ENCODE measurements around the gene PTPRF.
A peak's percentile ranks its signal among the peaks of the same experiment; 100 is the strongest.
"Not testable (repeated sequence)": the region's sequence is repeated elsewhere in the genome, so short reads cannot be mapped to it uniquely, and the experiment has no call there.

The PTPRF gene

DNA sequence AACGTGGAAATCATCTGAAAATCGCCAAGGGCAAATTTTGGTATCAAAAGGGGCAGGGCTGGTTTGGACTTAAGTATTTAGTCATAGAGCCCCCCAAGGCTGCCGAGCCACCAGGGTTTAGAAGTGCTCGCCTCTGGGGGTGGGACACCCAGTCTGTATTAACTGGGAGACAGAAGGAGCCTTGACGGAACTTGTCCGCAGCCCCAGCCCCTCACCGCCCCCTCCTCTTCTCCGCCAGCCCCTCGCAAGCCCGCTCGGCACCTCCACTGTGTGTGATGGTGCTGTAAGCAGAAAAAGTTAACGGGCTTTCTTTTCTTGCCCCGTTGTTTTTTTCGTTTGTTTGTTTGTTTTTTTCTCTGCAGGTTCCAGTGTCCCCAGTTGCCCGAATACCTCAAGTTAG lies 81.7 kb downstream of the PTPRF start:
- no peak for DNase-seq

DNA sequence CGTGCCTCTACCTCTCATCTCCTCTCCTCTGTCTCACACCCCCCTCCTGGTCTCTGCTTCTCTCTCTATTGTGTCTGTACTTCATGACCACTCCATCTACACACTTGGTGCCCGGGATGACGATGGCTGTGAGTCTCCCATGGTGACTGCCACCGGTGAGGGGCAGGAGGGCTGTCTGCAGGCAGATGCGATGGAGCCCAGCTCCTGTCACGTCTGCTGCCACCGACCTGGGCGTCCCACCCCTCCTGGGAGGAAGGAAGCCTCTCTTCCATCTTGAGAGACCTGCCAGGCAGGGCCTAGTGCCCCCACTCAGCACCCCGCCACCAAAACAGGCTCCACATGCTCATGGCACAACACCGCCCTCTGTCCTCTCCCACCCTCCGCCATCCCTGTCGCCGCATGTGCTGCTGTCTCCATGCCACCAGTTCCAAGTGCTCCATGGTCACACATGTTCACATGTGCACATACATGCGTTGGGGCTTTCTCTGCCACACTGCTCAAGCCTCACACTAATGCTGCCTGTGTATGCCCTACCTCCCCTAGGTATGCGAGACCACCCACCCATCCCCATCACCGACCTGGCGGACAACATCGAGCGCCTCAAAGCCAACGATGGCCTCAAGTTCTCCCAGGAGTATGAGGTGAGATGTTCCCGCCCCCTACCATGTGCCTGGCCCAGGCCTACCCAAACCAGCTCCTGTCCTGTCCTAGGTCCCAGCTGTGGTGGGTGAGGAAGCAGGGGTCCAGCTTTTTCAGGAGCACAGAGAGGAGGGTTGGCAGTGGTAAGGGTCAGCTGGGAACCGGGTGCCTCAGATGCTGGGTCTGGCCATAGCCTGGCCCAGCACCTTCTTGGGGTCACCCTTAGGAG lies 82.6 kb downstream of the PTPRF start:
- DNase-seq, result no peak

DNA sequence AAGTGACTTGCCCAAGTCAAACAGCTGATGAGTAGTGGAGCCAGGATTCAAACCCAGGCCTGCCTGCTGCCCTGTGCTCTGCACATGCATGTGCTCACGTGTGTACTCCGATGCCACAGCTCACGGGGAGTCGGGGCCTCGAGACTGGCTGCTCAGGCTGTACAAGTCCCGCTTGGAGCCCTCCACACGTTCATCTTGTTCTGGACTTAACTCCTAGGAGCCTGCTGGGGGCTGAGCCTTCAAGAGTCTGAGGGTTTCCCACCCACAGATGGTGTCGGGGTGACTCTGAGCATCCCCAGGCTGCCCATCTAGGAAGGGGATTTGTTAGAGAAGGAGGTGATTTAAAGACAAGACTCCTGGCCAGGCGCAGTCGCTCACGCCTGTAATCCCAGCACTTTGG lies 83.5 kb downstream of the PTPRF start:
- no peak for DNase-seq

DNA sequence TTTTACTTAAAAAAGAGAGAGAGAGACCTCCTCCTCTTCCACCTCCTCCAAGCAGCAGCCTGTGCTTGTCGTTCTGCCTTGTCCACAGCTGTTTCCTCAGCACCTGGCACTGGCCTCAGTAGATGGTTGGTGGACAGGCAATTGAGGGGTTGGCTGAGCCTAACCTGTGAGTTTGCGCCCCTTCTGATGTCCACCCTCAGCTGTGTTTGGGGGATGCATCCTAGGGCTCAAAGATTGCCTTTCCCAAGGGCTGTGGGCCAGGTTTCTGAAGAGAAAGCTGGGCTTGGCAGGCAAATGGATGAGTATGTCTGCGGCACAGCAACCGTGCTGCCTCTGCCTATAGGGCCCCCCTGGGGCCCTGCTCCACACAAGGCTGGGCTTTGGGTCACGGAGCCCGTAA lies 84.2 kb downstream of the PTPRF start:
- no peak for DNase-seq

DNA sequence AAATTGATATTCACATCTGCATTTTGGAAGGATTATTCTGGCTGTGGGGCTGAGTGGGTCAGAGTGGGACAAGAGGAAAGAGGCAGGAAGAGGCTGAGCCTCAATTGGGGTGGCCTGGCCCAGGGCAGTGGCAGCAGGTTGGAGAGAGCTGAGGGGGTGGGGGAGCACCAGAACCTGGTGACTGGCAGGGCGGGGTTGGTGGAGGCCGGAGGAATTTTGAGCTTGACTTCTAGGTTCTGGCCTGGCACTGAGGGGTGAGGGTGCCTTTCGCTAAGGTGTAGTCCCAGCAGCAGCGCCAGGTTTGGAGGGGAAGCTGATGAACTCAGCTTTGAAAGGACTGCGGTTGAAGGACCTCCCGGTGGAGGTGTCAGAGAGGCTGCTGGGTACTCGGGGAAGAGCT lies 85.7 kb downstream of the PTPRF start:
- no peak for DNase-seq

DNA sequence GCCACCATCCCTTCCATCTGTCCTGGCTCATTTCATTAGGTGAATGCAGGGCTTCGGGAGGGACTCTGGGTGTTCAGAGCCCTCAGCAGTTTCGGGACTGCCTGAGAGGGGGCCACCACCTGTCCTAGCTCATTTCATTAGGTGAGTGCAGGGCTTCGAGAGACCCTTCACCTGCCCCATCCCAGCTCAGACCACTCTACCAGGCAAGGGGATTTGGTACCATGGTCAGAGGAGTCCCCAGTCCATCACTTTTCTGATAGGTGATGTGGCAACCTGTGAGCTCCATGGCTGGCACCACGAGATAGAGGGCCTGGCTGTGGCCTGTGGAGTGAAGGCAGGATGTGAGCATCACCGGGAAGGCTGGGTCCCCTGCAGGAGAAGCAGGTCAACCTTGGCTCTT lies 86.3 kb downstream of the PTPRF start:
- DNase-seq, result no peak

DNA sequence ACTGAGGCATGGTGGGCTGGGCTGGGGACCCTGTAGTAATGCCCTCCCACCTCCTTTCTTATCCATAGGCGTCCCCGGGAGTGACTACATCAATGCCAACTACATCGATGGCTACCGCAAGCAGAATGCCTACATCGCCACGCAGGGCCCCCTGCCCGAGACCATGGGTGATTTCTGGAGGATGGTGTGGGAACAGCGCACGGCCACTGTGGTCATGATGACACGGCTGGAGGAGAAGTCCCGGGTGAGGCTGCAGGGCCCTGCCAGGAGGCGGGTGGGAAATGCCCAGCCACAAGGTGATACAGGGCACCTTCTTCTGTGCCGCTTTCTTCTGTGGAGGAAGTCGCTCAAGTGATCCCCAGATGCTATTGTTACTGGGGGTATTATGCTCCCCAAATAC lies 87.0 kb downstream of the PTPRF start:
- no peak for DNase-seq

DNA sequence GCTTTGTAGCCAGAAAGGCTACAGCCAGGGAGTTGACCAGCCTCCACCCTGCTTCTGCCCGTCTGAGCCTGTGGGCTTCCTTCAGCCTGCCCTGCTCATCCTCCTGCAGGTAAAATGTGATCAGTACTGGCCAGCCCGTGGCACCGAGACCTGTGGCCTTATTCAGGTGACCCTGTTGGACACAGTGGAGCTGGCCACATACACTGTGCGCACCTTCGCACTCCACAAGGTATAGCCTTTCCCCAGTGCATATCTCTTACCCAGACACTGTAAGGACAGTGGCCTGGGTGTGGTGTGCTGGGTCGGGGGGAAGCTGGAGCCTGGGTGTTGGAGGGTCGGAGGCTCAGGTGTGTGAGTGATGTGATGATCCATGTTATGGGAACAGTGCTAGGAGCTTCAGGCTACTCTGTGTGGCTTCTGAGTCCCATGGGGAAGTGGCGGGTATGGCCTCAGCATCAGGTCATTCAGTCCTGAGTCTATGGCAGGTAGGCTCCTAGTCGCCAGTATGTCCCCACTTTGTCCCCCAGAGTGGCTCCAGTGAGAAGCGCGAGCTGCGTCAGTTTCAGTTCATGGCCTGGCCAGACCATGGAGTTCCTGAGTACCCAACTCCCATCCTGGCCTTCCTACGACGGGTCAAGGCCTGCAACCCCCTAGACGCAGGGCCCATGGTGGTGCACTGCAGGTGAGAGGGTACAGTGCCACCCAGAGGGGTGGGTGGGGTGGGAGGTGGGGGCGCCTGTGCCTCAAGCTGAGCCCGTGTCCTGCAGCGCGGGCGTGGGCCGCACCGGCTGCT lies 88.0 kb downstream of the PTPRF start:
- no peak for DNase-seq

DNA sequence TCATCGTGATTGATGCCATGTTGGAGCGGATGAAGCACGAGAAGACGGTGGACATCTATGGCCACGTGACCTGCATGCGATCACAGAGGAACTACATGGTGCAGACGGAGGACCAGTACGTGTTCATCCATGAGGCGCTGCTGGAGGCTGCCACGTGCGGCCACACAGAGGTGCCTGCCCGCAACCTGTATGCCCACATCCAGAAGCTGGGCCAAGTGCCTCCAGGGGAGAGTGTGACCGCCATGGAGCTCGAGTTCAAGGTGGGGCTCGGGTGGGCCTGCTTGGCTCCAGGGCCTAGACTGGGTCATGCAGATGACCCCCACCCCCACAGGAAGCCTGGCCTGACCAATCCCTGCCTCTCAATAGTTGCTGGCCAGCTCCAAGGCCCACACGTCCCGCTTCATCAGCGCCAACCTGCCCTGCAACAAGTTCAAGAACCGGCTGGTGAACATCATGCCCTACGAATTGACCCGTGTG lies 88.7 kb downstream of the PTPRF start:
- DNase-seq, result no peak

DNA sequence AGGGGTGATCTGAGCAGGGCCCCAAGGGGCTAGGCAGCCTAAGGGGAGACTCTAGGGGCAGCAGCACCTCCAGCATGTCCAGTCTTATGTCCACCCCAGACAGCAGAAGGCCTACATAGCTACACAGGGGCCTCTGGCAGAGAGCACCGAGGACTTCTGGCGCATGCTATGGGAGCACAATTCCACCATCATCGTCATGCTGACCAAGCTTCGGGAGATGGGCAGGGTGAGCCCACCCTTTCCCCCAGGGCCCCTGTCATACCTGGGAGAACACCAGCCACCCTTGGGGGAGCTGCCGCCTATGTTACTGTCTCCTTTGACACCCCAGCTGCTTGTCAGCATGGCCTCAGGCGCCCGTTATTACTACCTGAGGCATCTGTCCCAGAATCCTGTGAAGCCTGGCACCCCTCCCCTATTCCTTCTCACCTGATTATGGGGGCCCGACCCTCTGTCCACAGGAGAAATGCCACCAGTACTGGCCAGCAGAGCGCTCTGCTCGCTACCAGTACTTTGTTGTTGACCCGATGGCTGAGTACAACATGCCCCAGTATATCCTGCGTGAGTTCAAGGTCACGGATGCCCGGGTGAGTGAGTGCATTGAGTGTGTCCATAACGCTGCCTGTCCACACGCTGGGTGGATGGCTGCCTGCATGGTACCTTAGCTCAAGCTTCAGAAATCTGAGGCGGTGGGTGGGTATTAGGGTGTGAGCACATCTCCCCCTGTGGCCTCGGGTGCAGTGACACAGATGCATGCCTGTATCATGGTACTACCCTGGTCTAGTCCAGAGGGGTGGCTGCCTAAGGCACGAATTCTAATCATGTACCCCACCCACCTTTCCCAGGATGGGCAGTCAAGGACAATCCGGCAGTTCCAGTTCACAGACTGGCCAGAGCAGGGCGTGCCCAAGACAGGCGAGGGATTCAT lies 89.6 kb downstream of the PTPRF start:
- no peak for DNase-seq

DNA sequence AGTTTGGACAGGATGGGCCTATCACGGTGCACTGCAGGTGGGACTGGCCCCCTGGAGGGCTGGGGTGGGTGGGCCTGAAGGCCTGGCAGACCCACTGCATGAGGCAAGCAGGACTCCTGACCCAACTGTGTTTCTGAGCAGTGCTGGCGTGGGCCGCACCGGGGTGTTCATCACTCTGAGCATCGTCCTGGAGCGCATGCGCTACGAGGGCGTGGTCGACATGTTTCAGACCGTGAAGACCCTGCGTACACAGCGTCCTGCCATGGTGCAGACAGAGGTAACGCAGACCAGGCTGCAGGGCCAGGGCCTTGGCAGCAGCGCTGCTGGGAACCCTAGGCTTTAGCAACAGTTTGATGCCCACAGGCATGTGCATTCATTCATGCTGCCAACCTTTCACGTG lies 90.3 kb downstream of the PTPRF start:
- no peak for DNase-seq

DNA sequence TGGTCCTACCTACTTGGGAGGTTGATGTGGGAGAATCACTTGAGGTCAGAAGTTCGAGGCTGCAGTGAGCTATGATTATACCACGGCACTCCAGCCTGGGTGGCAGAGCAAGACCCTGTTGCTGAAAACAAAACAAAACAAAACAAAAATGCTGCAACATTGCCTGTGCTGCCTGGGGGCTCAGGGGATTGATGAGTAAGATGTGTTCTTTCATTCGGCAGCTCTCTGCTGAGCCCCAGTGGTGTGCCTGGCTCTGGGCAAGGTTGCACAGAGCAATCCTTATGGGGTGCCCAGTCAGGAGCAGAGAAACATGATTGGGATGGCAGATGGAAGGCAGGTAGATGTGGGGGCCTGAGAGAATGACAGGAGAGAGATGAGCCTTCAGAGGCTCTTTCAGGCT lies 90.7 kb downstream of the PTPRF start:
- DNase-seq, result no peak

DNA sequence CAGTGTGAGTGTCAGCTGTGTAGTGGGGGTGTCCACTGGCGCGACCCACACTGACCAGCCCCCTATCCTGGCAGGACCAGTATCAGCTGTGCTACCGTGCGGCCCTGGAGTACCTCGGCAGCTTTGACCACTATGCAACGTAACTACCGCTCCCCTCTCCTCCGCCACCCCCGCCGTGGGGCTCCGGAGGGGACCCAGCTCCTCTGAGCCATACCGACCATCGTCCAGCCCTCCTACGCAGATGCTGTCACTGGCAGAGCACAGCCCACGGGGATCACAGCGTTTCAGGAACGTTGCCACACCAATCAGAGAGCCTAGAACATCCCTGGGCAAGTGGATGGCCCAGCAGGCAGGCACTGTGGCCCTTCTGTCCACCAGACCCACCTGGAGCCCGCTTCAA lies 91.2 kb downstream of the PTPRF start:
- no peak for DNase-seq

DNA sequence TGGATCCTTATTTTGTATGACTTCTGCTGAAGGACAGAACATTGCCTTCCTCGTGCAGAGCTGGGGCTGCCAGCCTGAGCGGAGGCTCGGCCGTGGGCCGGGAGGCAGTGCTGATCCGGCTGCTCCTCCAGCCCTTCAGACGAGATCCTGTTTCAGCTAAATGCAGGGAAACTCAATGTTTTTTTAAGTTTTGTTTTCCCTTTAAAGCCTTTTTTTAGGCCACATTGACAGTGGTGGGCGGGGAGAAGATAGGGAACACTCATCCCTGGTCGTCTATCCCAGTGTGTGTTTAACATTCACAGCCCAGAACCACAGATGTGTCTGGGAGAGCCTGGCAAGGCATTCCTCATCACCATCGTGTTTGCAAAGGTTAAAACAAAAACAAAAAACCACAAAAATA lies 91.8 kb downstream of the PTPRF start:
- no peak for DNase-seq

DNA sequence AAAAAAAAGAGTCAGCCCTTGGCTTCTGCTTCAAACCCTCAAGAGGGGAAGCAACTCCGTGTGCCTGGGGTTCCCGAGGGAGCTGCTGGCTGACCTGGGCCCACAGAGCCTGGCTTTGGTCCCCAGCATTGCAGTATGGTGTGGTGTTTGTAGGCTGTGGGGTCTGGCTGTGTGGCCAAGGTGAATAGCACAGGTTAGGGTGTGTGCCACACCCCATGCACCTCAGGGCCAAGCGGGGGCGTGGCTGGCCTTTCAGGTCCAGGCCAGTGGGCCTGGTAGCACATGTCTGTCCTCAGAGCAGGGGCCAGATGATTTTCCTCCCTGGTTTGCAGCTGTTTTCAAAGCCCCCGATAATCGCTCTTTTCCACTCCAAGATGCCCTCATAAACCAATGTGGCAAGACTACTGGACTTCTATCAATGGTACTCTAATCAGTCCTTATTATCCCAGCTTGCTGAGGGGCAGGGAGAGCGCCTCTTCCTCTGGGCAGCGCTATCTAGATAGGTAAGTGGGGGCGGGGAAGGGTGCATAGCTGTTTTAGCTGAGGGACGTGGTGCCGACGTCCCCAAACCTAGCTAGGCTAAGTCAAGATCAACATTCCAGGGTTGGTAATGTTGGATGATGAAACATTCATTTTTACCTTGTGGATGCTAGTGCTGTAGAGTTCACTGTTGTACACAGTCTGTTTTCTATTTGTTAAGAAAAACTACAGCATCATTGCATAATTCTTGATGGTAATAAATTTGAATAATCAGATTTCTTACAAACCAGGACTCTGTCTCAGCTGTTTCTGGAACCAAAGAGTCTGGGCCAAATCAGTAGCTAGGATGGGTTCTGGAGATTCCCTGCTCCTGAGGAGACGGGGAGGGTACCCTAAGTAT lies 92.5 kb downstream of the PTPRF start:
- DNase-seq, result no peak

DNA sequence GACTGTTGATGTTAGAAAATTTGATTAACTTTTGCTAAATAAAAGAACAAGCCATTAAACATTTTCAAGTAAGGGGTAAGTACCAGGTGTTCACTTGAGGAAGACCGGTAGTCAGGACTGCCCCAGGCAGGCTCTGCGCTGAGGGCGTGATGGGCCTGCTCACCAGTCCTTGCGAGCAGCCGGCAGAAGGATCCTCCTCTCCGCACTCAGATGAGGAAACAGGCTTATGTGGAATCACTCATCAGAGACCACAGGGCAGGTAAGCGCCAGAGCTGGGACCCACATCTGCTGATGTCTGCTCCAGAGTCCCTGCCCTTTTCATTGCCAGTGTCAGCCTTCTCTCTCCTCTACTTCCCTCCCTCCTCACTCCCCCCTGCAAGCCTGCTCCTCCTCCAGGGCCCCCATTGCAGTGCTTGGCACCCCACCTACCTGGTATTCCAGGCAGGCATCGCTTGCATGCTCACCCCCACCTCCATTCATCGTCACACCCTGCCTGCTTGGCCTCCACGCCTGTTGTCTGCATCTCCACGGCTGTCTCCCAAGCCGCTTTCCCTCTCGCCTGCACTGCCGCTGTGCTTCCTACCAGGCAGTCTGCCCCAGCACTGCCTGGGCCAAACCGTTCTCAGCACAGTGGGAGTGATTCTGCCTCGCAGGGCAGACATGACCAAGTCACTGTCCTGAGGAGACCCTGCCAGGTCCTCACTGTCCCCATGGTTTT lies 94.5 kb downstream of the PTPRF start:
- DNase-seq, result no peak

DNA sequence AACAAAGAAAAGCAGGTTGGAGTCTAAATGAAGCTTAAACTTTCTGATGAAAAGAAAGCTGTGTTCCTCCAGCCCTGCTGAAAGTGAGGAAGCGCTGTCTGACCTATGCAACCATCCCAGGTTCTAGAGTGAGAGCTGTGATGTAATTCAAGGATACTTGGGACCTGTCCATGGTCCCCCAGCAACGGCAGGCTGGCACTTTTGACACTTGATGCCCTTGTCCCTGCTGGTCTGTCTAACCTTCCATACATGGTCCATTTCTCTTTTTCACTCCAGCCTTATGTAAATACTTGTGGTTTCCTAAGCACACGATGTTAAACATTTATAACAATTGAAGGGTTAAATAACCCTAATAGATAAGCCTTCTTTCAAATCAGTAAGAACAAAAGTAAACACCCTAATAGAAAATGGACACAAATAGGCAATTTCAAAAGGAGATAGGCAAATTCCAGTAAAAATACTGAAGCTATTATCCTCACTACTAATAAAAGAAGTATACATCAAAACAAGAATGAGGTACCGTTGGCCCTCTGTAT lies 101.5 kb downstream of the PTPRF start:
- no peak for DNase-seq

DNA sequence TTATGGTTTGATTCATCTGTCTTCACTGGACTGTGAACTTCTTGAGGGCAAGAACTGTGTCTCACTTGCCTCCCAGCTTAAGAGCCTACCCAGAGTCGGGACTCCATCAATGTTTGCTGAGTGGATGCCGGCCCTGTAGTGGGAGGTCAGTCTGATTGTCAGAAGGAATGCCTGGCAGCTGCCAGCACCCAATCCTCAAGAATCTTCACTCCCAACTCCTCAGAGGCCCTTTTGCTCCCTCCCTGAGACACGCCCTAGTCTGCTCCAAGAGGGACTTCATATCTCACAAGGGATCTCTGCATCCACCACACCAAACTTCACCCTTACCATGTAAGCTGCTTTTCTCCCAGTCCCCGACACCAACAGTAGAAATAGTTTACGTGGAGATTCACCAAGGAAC lies 104.0 kb downstream of the PTPRF start:
- DNase-seq, result no peak

DNA sequence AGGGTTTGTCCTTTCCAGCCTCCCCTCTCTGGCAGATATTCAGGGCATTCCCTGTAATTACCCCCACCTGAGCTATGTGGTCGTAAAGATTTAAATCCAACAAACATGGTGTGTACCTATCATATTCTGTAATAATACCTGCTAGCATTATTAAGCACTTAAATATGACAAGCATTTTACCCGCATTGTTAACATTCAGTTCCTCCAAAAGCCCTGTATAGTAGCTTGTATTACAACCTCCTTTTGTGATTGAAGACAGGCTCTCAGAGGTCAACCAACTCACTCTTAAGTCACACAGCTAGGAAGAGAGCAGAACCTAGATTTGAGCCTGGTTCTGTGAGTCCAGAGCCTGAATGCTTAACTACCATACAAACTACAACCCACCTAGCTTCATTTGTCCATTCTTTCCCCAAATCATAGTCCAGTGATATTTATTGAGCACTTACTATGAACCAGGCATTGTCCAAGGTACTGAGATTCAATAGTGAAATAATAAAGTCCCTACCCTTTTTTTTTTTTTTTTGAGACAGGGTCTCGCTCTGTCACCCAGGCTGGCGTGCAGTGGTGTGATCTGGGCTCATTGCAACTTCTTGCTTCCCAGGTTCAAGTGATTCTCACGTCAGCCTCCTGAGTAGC lies 105.4 kb downstream of the PTPRF start:
- DNase-seq, result peak; percentile 20

DNA sequence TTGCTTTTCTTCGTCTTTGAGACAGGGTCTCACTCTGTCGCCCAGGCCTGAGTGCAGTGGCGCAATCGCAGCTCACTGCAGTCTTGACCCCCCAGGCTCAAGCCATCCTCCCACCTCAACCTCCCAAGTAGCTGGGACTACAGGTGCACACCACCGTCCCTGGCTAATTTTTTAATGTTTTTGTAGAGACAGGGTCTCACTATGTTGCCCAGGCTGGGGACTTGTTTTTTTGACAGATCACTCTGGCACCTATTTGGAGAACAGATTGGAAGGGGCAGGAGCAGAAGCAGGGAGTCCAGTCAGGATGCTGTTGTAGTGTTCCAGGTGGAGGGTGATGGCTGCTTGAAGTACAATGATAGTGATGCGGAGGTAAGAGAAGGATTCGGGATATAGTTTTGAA lies 106.6 kb downstream of the PTPRF start:
- DNase-seq, result no peak

DNA sequence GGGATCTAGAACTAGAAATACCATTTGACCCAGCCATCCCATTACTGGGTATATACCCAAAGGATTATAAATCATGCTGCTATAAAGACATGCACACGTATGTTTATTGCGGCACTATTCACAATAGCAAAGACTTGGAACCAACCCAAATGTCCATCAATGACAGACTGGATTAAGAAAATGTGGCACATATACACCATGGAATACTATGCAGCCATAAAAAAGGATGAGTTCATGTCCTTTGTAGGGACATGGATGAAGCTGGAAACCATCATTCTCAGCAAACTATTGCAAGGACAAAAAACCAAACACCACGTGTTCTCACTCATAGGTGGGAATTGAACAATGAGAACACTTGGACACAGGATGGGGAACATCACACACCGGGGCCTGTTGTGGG lies 107.7 kb downstream of the PTPRF start:
- not testable (repeated sequence) for DNase-seq

All from HCEC 1CT (cell line).